ENCODE results near the gene PRKD1. TPM values are rescaled to one million over a fixed set of nuclear protein-coding genes. Genes with fewer than 3 reads are reported as not detected.
"Not testable (repeated sequence)": the region's sequence is repeated elsewhere in the genome, so short reads cannot be mapped to it uniquely, and the experiment has no call there.

The PRKD1 gene
- total and polyA plus RNA-seq, 2 donors (not counting 1 experiment from before 2014, with no cell fraction given), result 20.1 to 26.2 TPM

- H3K9ac ChIP-seq (ENCODE audit: insufficient read depth, low read length), result no peak overlapping the region
- TF ChIP-seq EZH2 (IDR thresholded peaks at IDR 0.05; ENCODE audit: low read length, missing control alignments) (no peak), CTCF (conservative IDR thresholded peaks at IDR 0.05 in 1 of 2, IDR thresholded peaks at IDR 0.05 in 1 of 2; ENCODE audit: low read depth in 1 of 2, low read length in 2 of 2) (no peak)
- H3K27ac ChIP-seq (ENCODE audit: insufficient read depth, low read length), result no peak overlapping the region
- H3K27me3 ChIP-seq (ENCODE audit: control insufficient read depth, insufficient read depth, low read length), result no peaks in the 10 kb centered on the region
- no peak overlapping the region for H3K4me3 ChIP-seq (replicated peaks in 1 of 4; ENCODE audit: control extremely low read depth in 1 of 4, insufficient read depth in 1 of 4, low read depth in 3 of 4, low read length in 4 of 4)
- H3K36me3 ChIP-seq (ENCODE audit: control insufficient read depth, insufficient read depth, low read length), result no peaks in the 10 kb centered on the region
- no peak overlapping the region for H3K4me2 ChIP-seq (ENCODE audit: extremely low read depth, insufficient read depth, low read length)
- H3K79me2 ChIP-seq (ENCODE audit: control insufficient read depth, insufficient read depth, low read length), result no peaks in the 10 kb centered on the region
- H2AFZ ChIP-seq (ENCODE audit: low read length), result no peak overlapping the region
- no peaks in the 10 kb centered on the region for H3K4me1 ChIP-seq (ENCODE audit: control insufficient read depth, extremely low read depth, insufficient read depth, low read length)
- H3K9me3 ChIP-seq (ENCODE audit: control insufficient read depth, insufficient read depth, low read depth, low read length), result no peaks in the 10 kb centered on the region
- no peaks in the 10 kb centered on the region for H4K20me1 ChIP-seq (ENCODE audit: control insufficient read depth, extremely low read depth, insufficient read depth, low read length)
- DNase-seq (ENCODE audit: low read depth in 2 of 2), result peak in 1 of 2 donors; percentile 76
Observed at GRCh38 chr14:29709490-29709889, 218.2 kb downstream of the PRKD1 start.

- Histone ChIP-seq H4K20me1 (ENCODE audit: control insufficient read depth, extremely low read depth, insufficient read depth, low read length) (no peaks in the 10 kb centered on the region), H3K27me3 (ENCODE audit: control insufficient read depth, insufficient read depth, low read length) (no peaks in the 10 kb centered on the region), H2AFZ (ENCODE audit: low read length) (no peak overlapping the region), H3K9ac (ENCODE audit: insufficient read depth, low read length) (no peak overlapping the region), H3K4me2 (ENCODE audit: extremely low read depth, insufficient read depth, low read length) (no peak overlapping the region), H3K27ac (ENCODE audit: insufficient read depth, low read length) (no peak overlapping the region), H3K4me3 (replicated peaks in 1 of 4; ENCODE audit: control extremely low read depth in 1 of 4, insufficient read depth in 1 of 4, low read depth in 3 of 4, low read length in 4 of 4) (no peak overlapping the region), H3K9me3 (ENCODE audit: control insufficient read depth, insufficient read depth, low read depth, low read length) (no peaks in the 10 kb centered on the region), H3K36me3 (ENCODE audit: control insufficient read depth, insufficient read depth, low read length) (no peaks in the 10 kb centered on the region), H3K79me2 (ENCODE audit: control insufficient read depth, insufficient read depth, low read length) (no peaks in the 10 kb centered on the region), H3K4me1 (ENCODE audit: control insufficient read depth, extremely low read depth, insufficient read depth, low read length) (no peaks in the 10 kb centered on the region)
- TF ChIP-seq CTCF (conservative IDR thresholded peaks at IDR 0.05 in 1 of 2, IDR thresholded peaks at IDR 0.05 in 1 of 2; ENCODE audit: low read depth in 1 of 2, low read length in 2 of 2) (no peak), EZH2 (IDR thresholded peaks at IDR 0.05; ENCODE audit: low read length, missing control alignments) (no peak)
- no peak for DNase-seq (ENCODE audit: low read depth in 2 of 2)
Observed at GRCh38 chr14:29706700-29707099, 220.9 kb downstream of the PRKD1 start.

GRCh38 chr14:29705801-29706200, 221.8 kb downstream of the PRKD1 start:
- H3K4me3 ChIP-seq (replicated peaks in 1 of 4; ENCODE audit: control extremely low read depth in 1 of 4, insufficient read depth in 1 of 4, low read depth in 3 of 4, low read length in 4 of 4), result no peak overlapping the region
- no peaks in the 10 kb centered on the region for H3K9me3 ChIP-seq (ENCODE audit: control insufficient read depth, insufficient read depth, low read depth, low read length)
- H3K27me3 ChIP-seq (ENCODE audit: control insufficient read depth, insufficient read depth, low read length), result no peaks in the 10 kb centered on the region
- no peaks in the 10 kb centered on the region for H3K4me1 ChIP-seq (ENCODE audit: control insufficient read depth, extremely low read depth, insufficient read depth, low read length)
- TF ChIP-seq CTCF (conservative IDR thresholded peaks at IDR 0.05 in 1 of 2, IDR thresholded peaks at IDR 0.05 in 1 of 2; ENCODE audit: low read depth in 1 of 2, low read length in 2 of 2), result no peak
- no peak for TF ChIP-seq EZH2 (IDR thresholded peaks at IDR 0.05; ENCODE audit: low read length, missing control alignments)
- no peak overlapping the region for H3K9ac ChIP-seq (ENCODE audit: insufficient read depth, low read length)
- H4K20me1 ChIP-seq (ENCODE audit: control insufficient read depth, extremely low read depth, insufficient read depth, low read length), result no peaks in the 10 kb centered on the region
- DNase-seq (ENCODE audit: low read depth in 2 of 2), result peak in 1 of 2 donors; percentile 42
- no peaks in the 10 kb centered on the region for H3K79me2 ChIP-seq (ENCODE audit: control insufficient read depth, insufficient read depth, low read length)
- no peak overlapping the region for H3K4me2 ChIP-seq (ENCODE audit: extremely low read depth, insufficient read depth, low read length)
- no peaks in the 10 kb centered on the region for H3K36me3 ChIP-seq (ENCODE audit: control insufficient read depth, insufficient read depth, low read length)
- no peak overlapping the region for H3K27ac ChIP-seq (ENCODE audit: insufficient read depth, low read length)
- no peak overlapping the region for H2AFZ ChIP-seq (ENCODE audit: low read length)

- not testable (repeated sequence) for H3K79me2 ChIP-seq (ENCODE audit: control insufficient read depth, insufficient read depth, low read length); DNase-seq (ENCODE audit: low read depth in 2 of 2)
Observed at GRCh38 chr14:29689597-29689996, 238.1 kb downstream of the PRKD1 start.

More at GRCh38 chr14:29689597-29689996, 238.1 kb downstream of the PRKD1 start:
- H3K4me2 ChIP-seq (ENCODE audit: extremely low read depth, insufficient read depth, low read length); H4K20me1 ChIP-seq (ENCODE audit: control insufficient read depth, extremely low read depth, insufficient read depth, low read length); H3K9me3 ChIP-seq (ENCODE audit: control insufficient read depth, insufficient read depth, low read depth, low read length); H2AFZ ChIP-seq (ENCODE audit: low read length); H3K27ac ChIP-seq (ENCODE audit: insufficient read depth, low read length); H3K4me3 ChIP-seq (replicated peaks in 1 of 4; ENCODE audit: control extremely low read depth in 1 of 4, insufficient read depth in 1 of 4, low read depth in 3 of 4, low read length in 4 of 4); H3K27me3 ChIP-seq (ENCODE audit: control insufficient read depth, insufficient read depth, low read length); H3K9ac ChIP-seq (ENCODE audit: insufficient read depth, low read length); H3K4me1 ChIP-seq (ENCODE audit: control insufficient read depth, extremely low read depth, insufficient read depth, low read length); H3K36me3 ChIP-seq (ENCODE audit: control insufficient read depth, insufficient read depth, low read length): not testable (repeated sequence)
